SIG-M5 treated with dmso at 0.1 percent for 504 hours (cell line): ENCODE results near the gene EIF5B.
"Not testable (repeated sequence)": the region's sequence is repeated elsewhere in the genome, so short reads cannot be mapped to it uniquely, and the experiment has no call there.

Experiments
- DNase-seq: peaks from one replicate; lab custom pipeline; 2025; ENCODE audit not compliant: unreplicated experiment; lab: John Stamatoyannopoulos, UW

The EIF5B gene

GRCh38 chr2:99337113-99338028 is at the start of gene EIF5B:
EIF5B (plus strand) TSS chr2:99337389; CDS start chr2:99337555, 166 bp downstream.
- peak; percentile 91 for DNase-seq

- peak; percentile 54 for DNase-seq
Observed at GRCh38 chr2:99297994-99298393, 39.2 kb upstream of the EIF5B start.

- no peak for DNase-seq
Observed at GRCh38 chr2:99299580-99299979, 37.6 kb upstream of the EIF5B start.

- not testable (repeated sequence) for DNase-seq
Observed at GRCh38 chr2:99301097-99301496, 36.1 kb upstream of the EIF5B start, which contains the start of gene LYG1. LYG1 (minus strand) TSS chr2:99301197; CDS start chr2:99295670, 5,527 bp downstream.

- DNase-seq, result no peak
Observed at GRCh38 chr2:99317161-99317872, 19.9 kb upstream of the EIF5B start.

- not testable (repeated sequence) for DNase-seq
Observed at GRCh38 chr2:99317873-99318200, 19.4 kb upstream of the EIF5B start.

GRCh38 chr2:99325384-99325783 is 11.8 kb upstream of the EIF5B start:
- no peak for DNase-seq

GRCh38 chr2:99335911-99336803 is 1.0 kb upstream of the EIF5B start, which contains the start of gene TXNDC9:
TXNDC9 (minus strand) TSS chr2:99336333; CDS start chr2:99333210, 3,123 bp downstream.
- peak; percentile 99 for DNase-seq

GRCh38 chr2:99336804-99337112 is 431 bp upstream of the EIF5B start:
- DNase-seq, result no peak

GRCh38 chr2:99338029-99338585 is 918 bp downstream of the EIF5B start:
- peak; percentile 60 for DNase-seq

GRCh38 chr2:99340669-99341236 is 3.6 kb downstream of the EIF5B start:
- DNase-seq, result no peak

GRCh38 chr2:99342536-99342935 is 5.3 kb downstream of the EIF5B start:
- no peak for DNase-seq

GRCh38 chr2:99345446-99345845 is 8.3 kb downstream of the EIF5B start:
- DNase-seq, result not testable (repeated sequence)

GRCh38 chr2:99346218-99346617 is 9.0 kb downstream of the EIF5B start:
- no peak for DNase-seq

- DNase-seq, result peak; percentile 5
Observed at GRCh38 chr2:99348173-99348572, 11.0 kb downstream of the EIF5B start.

GRCh38 chr2:99350194-99350593 is 13.0 kb downstream of the EIF5B start:
- no peak for DNase-seq

- DNase-seq, result no peak
Observed at GRCh38 chr2:99354070-99354469, 16.9 kb downstream of the EIF5B start.

- not testable (repeated sequence) for DNase-seq
Observed at GRCh38 chr2:99354825-99355224, 17.6 kb downstream of the EIF5B start.

GRCh38 chr2:99356853-99357252 is 19.7 kb downstream of the EIF5B start:
- no peak for DNase-seq

GRCh38 chr2:99365661-99366060 is 28.5 kb downstream of the EIF5B start:
- DNase-seq, result no peak
